Kidney (tissue), 14 donors: ENCODE data around the gene APOA5. TPM values are rescaled to one million over a fixed set of nuclear protein-coding genes. Genes with fewer than 3 reads are reported as not detected.

Source experiments
- DNase-seq, 5 donors: peaks; one replicate each; pipeline ENCODE4 v3.0.0-alpha.2; 2013 to 2020
- FAIRE-seq: peaks from 2 replicates; lab custom pipeline; 2012; peaks lifted over from hg19 to GRCh38; lab: Jason Lieb, UNC
- H3K27ac ChIP-seq, 2 donors: one replicate each; pipeline ENCODE4 v1.7.0; 2013; ENCODE audit warnings: low read depth in 2 of 2, low read length in 2 of 2, inconsistent platforms in 1 of 2
- H3K27me3 ChIP-seq: one replicate; pipeline ENCODE4 v1.7.1; 2013; ENCODE audit warnings: low read length, inconsistent platforms; ENCODE audit not compliant: control insufficient read depth, insufficient read depth
- H3K36me3 ChIP-seq, 3 donors: one replicate each; pipeline versions ENCODE4 v1.7.0 to v1.7.1; 2013; ENCODE audit warnings: low read length in 3 of 3, control low read depth in 1 of 3, inconsistent platforms in 1 of 3; ENCODE audit not compliant: insufficient read depth in 3 of 3, control insufficient read depth in 2 of 3
- H3K4me1 ChIP-seq, 3 donors: one replicate each; pipeline versions ENCODE4 v1.7.0 to v1.7.1; 2013; ENCODE audit warnings: low read length in 3 of 3, inconsistent platforms in 1 of 3, low read depth in 1 of 3; ENCODE audit not compliant: control insufficient read depth in 2 of 3, insufficient read depth in 2 of 3
- H3K4me3 ChIP-seq, 3 donors: one replicate each; pipeline versions ENCODE4 v1.7.0 to v1.8.1; 2013; ENCODE audit warnings: low read length in 3 of 3, control low read depth in 1 of 3, inconsistent platforms in 1 of 3
- H3K9ac ChIP-seq, 3 donors: one replicate each; pipeline versions ENCODE4 v1.7.0 to v1.7.1; 2013; ENCODE audit warnings: low read length in 3 of 3, control low read depth in 1 of 3, inconsistent platforms in 1 of 3
- H3K9me3 ChIP-seq, 3 donors: one replicate each; pipeline versions ENCODE4 v1.7.0 to v1.7.1; 2013; ENCODE audit warnings: low read length in 3 of 3, control low read depth in 1 of 3, inconsistent platforms in 1 of 3; ENCODE audit not compliant: control insufficient read depth in 2 of 3, insufficient read depth in 1 of 3
- CTCF ChIP-seq: IDR thresholded peaks from 3 replicates; pipeline ENCODE4 v1.5.1; 2012; ENCODE audit warnings: mild to moderate bottlenecking, moderate library complexity, borderline replicate concordance; ENCODE audit not compliant: insufficient read depth; ENCODE audit errors: extremely low read depth
- intact Hi-C: fragments of 100-400 bp; cut with DNase I; formaldehyde crosslinking; loops from one replicate; pipeline ENCODE4 v1.11.1; 2022
- polyA plus RNA-seq: library from polyadenylated mRNA; stranded (reverse); fragments of 350-450 nt; fragmentation: Illumina TruSeq; extraction: RNeasy Lipid Tissue Mini Kit (QIAGEN cat#74804); gene quantifications from one replicate; pipeline ENCODE4 v1.2.3, GENCODE V29; 2014; ENCODE audit warnings: low read depth, low replicate concordance; ENCODE audit not compliant: insufficient read depth
- total RNA-seq: library from RNA; stranded (reverse); fragmentation: NEBNext Ultra II Directional; extraction: Animal tissue kit (Norgen Biotek cat#: 25700); gene quantifications from one replicate; pipeline ENCODE4 v1.2.1, GENCODE V29; 2021
- donor health status: control.
- donor health status: control.
- donor health status: control.
- donor health status: control.
- donor health status: control.
- donor health status: DM: yes; HTN: yes; CAD: no.
- donor health status: Normal renal cell carcinoma (clear cell type).

The APOA5 gene
- total and polyA plus RNA-seq, 2 donors from 2014 or later = not detected

GRCh38 chr11:116798368-116798767, 6.7 kb upstream of the APOA5 start:
- FAIRE-seq (no peak), DNase-seq (no peak)
- intact Hi-C loops = no loop called here
- H3K4me3 ChIP-seq = no peak overlapping the region
- no peaks in the 10 kb centered on the region for H3K27me3 ChIP-seq
- no peak for TF ChIP-seq CTCF
- no peaks in the 10 kb centered on the region for H3K4me1 ChIP-seq
- H3K9me3 ChIP-seq = no peaks in the 10 kb centered on the region
- no peak overlapping the region for H3K27ac ChIP-seq
- H3K36me3 ChIP-seq = no peaks in the 10 kb centered on the region
- H3K9ac ChIP-seq = no peak overlapping the region

DNA sequence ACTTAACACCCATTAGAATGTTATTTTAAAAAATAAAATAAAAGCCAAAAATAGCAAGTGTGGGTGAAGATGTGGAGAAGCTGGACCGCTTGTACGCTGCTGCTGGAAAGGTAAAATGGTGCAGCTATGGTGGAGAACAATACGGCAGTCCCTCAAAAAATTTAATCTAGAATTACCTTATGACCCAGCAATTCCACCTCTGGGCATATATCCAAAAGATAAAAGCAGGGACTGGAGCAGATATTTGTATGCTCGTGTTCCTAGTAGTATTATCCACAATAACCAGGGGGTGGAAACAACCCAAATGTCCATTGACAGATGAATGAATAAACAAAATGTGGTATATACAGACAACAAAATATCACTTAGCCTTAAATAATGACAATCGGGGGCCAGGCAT, 6.1 kb upstream of the APOA5 start:
- FAIRE-seq (no peak), DNase-seq (no peak)
- no peaks in the 10 kb centered on the region for H3K36me3 ChIP-seq
- no peaks in the 10 kb centered on the region for H3K9me3 ChIP-seq
- intact Hi-C loops = no loop called here
- H3K9ac ChIP-seq = no peak overlapping the region
- no peak for TF ChIP-seq CTCF
- H3K27ac ChIP-seq = no peak overlapping the region
- no peaks in the 10 kb centered on the region for H3K27me3 ChIP-seq
- no peak overlapping the region for H3K4me3 ChIP-seq
- no peaks in the 10 kb centered on the region for H3K4me1 ChIP-seq

GRCh38 chr11:116796548-116796947, 4.9 kb upstream of the APOA5 start:
- no peak for FAIRE-seq
- Histone ChIP-seq H3K9me3 (no peaks in the 10 kb centered on the region), H3K9ac (no peak overlapping the region), H3K27me3 (no peaks in the 10 kb centered on the region), H3K27ac (no peak overlapping the region), H3K36me3 (no peaks in the 10 kb centered on the region), H3K4me3 (no peak overlapping the region), H3K4me1 (no peaks in the 10 kb centered on the region)
- intact Hi-C loops = no loop called here
- no peak for DNase-seq
- TF ChIP-seq CTCF = no peak

DNA sequence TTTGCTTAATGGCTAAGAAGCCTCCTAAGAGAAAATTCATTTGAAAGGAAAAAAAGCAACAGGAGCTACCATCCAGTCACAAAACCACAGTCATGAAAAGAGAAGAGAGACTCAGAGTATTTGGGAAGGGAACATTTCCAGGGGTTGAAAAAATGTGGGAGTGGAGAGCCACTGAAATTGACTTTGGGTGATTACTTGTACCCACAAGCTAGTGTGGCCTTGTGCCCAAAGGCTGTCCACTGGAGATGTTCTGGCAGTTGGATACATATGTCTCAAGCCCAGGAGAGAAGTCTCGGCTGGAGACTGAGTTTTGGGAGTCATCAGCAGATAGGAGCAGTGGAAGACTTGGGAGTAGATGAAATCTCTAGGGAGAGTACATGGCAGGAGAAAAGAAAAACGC, 3.2 kb upstream of the APOA5 start:
- intact Hi-C loops = no loop called here
- Histone ChIP-seq H3K27me3 (no peaks in the 10 kb centered on the region), H3K9me3 (no peaks in the 10 kb centered on the region), H3K36me3 (no peaks in the 10 kb centered on the region), H3K9ac (no peak overlapping the region), H3K4me1 (peaks cover 0 to 5% (median 0%) of the 10 kb centered on the region in 3 donors), H3K4me3 (no peak overlapping the region), H3K27ac (no peak overlapping the region)
- TF ChIP-seq CTCF = no peak
- DNase-seq (no peak), FAIRE-seq (no peak)
